ENCODE results near the gene KRTAP19-7. TPM values are rescaled to one million over a fixed set of nuclear protein-coding genes. Genes with fewer than 3 reads are reported as not detected.

Gene KRTAP19-7
- total RNA-seq, 1 donor from 2014 or later: not detected

GRCh38 chr21:30567617-30568016, 6.5 kb upstream of the KRTAP19-7 start:
- Mint-ChIP-seq H3K27me3 (ENCODE audit: low read depth) (no peaks in the 10 kb centered on the region), H3K4me1 (ENCODE audit: low read depth) (no peaks in the 10 kb centered on the region), H3K27ac (ENCODE audit: unreplicated experiment) (no peak overlapping the region), H3K9me3 (ENCODE audit: low read depth) (peaks cover 9% of the 10 kb centered on the region), H3K4me3 (ENCODE audit: unreplicated experiment) (no peak overlapping the region), H3K36me3 (ENCODE audit: low read depth) (no peaks in the 10 kb centered on the region)
- DNase-seq (ENCODE audit: low spot score): no peak
- TF ChIP-seq, protein P1, sequence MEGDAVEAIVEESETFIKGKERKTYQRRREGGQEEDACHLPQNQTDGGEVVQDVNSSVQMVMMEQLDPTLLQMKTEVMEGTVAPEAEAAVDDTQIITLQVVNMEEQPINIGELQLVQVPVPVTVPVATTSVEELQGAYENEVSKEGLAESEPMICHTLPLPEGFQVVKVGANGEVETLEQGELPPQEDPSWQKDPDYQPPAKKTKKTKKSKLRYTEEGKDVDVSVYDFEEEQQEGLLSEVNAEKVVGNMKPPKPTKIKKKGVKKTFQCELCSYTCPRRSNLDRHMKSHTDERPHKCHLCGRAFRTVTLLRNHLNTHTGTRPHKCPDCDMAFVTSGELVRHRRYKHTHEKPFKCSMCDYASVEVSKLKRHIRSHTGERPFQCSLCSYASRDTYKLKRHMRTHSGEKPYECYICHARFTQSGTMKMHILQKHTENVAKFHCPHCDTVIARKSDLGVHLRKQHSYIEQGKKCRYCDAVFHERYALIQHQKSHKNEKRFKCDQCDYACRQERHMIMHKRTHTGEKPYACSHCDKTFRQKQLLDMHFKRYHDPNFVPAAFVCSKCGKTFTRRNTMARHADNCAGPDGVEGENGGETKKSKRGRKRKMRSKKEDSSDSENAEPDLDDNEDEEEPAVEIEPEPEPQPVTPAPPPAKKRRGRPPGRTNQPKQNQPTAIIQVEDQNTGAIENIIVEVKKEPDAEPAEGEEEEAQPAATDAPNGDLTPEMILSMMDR (IDR thresholded peaks at IDR 0.05): no peak

DNA sequence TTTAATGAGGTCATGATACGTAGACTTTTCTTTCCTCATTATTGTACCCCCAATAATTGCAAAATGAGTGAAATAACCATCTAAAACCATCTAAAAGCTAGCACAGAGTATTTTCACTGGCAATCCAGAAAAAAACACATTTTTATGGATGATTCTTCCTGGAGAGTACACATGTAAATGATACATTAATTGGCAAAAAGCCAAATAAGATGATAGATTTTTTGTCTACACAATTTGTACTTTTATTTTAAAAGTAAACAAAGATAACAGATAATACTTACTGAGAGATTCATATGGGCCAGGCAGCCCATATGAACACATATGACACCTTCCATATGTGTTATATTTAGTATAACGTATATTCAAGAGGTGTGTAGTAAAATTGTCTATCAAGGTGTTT, 2.5 kb upstream of the KRTAP19-7 start:
- H3K9me3 Mint-ChIP-seq (ENCODE audit: low read depth): peaks cover 6% of the 10 kb centered on the region
- no peaks in the 10 kb centered on the region for H3K4me1 Mint-ChIP-seq (ENCODE audit: low read depth)
- no peak overlapping the region for H3K4me3 Mint-ChIP-seq (ENCODE audit: unreplicated experiment)
- no peaks in the 10 kb centered on the region for H3K27me3 Mint-ChIP-seq (ENCODE audit: low read depth)
- no peak for DNase-seq (ENCODE audit: low spot score)
- H3K27ac Mint-ChIP-seq (ENCODE audit: unreplicated experiment): no peak overlapping the region
- TF ChIP-seq, protein P1 (IDR thresholded peaks at IDR 0.05): no peak
- H3K36me3 Mint-ChIP-seq (ENCODE audit: low read depth): no peaks in the 10 kb centered on the region

DNA sequence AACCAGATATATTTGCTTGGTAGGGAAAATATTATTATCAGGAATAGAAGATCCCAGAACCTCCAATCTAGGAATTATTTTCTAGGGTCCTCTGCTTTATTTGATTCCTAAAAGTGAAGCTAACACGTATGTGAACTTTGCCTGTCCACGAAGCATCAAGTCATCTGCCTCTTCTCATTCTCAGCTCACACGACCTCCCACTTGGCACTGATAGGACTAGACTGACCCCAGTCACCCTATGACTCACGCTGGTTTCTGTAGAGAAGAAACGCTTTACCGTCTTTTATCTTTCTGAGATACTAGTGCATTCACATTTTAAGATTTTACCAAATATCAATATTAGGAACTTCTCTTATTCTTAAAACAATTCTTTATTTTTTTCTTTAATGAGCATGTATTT, 2.0 kb upstream of the KRTAP19-7 start:
- TF ChIP-seq, protein P1 (IDR thresholded peaks at IDR 0.05): no peak
- DNase-seq (ENCODE audit: low spot score): no peak
- Mint-ChIP-seq H3K4me3 (ENCODE audit: unreplicated experiment) (no peak overlapping the region), H3K9me3 (ENCODE audit: low read depth) (peaks cover 6% of the 10 kb centered on the region), H3K4me1 (ENCODE audit: low read depth) (no peaks in the 10 kb centered on the region), H3K36me3 (ENCODE audit: low read depth) (no peaks in the 10 kb centered on the region), H3K27ac (ENCODE audit: unreplicated experiment) (no peak overlapping the region), H3K27me3 (ENCODE audit: low read depth) (no peaks in the 10 kb centered on the region)

DNA sequence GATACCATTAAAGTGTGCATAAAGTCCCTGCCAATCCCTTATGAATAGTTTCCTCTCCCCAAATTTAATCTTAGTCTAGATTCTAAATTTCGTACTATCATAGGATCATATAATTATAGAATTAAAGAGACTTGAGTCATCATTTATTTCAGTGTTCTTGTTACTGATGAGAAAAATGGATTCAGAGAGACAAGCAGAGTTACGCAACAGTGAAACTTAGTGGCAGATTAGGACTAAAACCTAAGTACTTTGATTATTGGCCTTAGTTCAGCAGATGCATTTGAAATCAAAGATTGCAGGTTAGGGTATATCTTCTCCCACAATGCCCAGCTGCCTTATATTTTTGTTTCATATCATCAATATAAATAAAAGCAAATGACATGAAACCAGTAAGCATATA, 843 bp upstream of the KRTAP19-7 start:
- Mint-ChIP-seq H3K36me3 (ENCODE audit: low read depth) (no peaks in the 10 kb centered on the region), H3K27me3 (ENCODE audit: low read depth) (no peaks in the 10 kb centered on the region), H3K4me3 (ENCODE audit: unreplicated experiment) (no peak overlapping the region), H3K9me3 (ENCODE audit: low read depth) (peaks cover 6% of the 10 kb centered on the region), H3K27ac (ENCODE audit: unreplicated experiment) (no peak overlapping the region), H3K4me1 (ENCODE audit: low read depth) (no peaks in the 10 kb centered on the region)
- DNase-seq (ENCODE audit: low spot score): no peak
- TF ChIP-seq, protein P1 (IDR thresholded peaks at IDR 0.05): no peak

GRCh38 chr21:30555095-30555494, 6.0 kb downstream of the KRTAP19-7 start:
- Mint-ChIP-seq H3K27ac (ENCODE audit: unreplicated experiment) (no peak overlapping the region), H3K9me3 (ENCODE audit: low read depth) (peaks cover 35% of the 10 kb centered on the region), H3K27me3 (ENCODE audit: low read depth) (no peaks in the 10 kb centered on the region), H3K4me1 (ENCODE audit: low read depth) (no peaks in the 10 kb centered on the region), H3K36me3 (ENCODE audit: low read depth) (no peaks in the 10 kb centered on the region), H3K4me3 (ENCODE audit: unreplicated experiment) (no peak overlapping the region)
- TF ChIP-seq, protein P1 (IDR thresholded peaks at IDR 0.05): no peak
- no peak for DNase-seq (ENCODE audit: low spot score)
